ENCODE results near the gene KCNN4. TPM values are rescaled to one million over a fixed set of nuclear protein-coding genes. Genes with fewer than 3 reads are reported as not detected.
"Not testable (repeated sequence)": the region's sequence is repeated elsewhere in the genome, so short reads cannot be mapped to it uniquely, and the experiment has no call there.

Gene KCNN4
- total RNA-seq, 1 donor from 2014 or later, result 0.16 TPM

- DNase-seq, result peak; percentile 56
These were observed 18.0 kb upstream of the KCNN4 start for GRCh38 chr19:43798546-43799409.

GRCh38 chr19:43798026-43798545 lies 17.3 kb upstream of the KCNN4 start:
- no peak for DNase-seq

DNA sequence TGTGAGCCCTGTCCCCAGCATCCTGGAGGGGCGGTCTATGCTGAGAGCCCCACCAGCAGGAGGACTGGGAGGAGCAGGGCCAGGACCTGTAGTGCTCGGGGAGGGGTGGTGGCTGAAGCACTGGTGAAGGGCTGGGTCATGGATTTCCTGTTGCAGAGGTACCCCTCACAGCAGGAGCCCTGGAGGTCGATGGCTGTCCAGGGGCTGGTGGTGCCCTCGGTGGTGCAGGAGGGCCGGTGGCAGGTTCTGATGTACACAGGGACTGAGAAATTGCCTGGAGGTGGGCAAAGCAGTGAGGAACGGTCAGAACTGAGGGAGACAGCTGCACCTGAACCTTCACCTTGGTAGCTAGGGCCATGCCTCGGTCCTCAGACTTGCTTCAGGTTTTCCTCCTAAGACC lies 16.8 kb upstream of the KCNN4 start:
- no peak for DNase-seq

DNA sequence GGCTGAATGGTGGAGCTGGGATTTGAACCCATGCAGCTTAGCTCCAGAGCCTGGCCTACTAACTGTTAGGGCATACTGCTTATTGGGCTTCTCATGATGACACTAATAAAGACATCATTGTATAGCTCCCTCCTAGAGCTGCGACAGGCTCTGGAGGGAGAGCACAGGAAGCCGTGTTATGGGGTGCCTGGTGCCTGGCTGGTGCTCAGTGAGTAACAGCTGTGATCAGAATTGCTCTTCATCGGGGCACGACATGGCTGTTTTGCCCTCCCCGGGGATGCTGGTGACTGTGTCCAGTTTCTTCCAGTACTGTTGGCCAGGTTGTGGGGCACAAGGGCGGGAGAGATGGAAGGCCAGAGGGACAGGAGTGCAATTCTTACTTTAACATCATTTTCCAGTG lies 16.3 kb upstream of the KCNN4 start:
- DNase-seq, result peak; percentile 17

GRCh38 chr19:43790587-43790986 lies 9.8 kb upstream of the KCNN4 start:
- DNase-seq, result no peak

GRCh38 chr19:43789029-43789428 lies 8.3 kb upstream of the KCNN4 start:
- no peak for DNase-seq

GRCh38 chr19:43786665-43787064 lies 5.9 kb upstream of the KCNN4 start:
- no peak for DNase-seq

DNA sequence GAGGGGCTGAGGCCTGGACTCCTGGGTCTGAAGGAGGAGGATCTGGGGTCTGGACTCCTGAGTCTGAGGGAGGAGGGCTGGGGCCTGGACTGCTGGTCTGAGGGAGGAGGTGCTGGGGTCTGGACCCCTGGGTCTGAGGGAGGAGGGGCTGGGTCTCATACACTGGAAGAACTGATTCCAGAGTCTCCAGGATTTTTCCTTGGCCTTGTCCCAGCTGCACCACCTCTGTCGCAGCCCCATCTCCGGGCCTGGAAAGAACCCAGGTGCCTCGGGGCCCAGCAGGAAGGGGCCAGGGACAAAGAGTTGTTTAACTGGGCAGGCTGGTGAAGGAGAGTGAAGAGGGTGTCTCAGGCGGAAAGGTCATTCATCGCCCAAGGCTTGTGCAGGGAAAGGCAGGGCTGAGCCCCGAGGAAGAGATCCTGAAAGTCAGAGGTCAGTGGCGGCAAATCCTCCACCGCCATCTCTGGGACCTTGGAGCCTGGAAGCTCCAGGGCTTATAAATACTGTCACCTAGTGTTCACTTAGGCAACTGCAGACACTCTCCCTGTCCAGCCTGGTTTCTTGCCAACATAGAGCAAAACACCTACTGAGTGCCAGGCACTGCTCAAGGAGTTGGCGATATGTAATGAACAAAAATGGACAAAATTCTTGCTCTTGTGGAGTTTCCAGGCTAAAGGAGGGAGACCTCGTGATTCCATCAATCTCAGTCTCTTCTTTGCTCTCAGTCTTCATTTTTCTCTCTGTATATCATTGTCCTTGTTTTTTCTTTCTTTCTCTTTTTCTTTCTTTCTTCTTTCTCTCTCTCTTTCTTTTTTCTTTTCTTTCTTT lies 4.4 kb upstream of the KCNN4 start:
- no peak for DNase-seq

GRCh38 chr19:43784241-43784980 lies 3.6 kb upstream of the KCNN4 start:
- no peak for DNase-seq

- no peak for DNase-seq
These were observed 2.9 kb upstream of the KCNN4 start for GRCh38 chr19:43783636-43784035.

GRCh38 chr19:43782689-43783231 lies 2.0 kb upstream of the KCNN4 start:
- no peak for DNase-seq

- DNase-seq, result no peak
These were observed 1.5 kb upstream of the KCNN4 start for GRCh38 chr19:43782311-43782660.

DNA sequence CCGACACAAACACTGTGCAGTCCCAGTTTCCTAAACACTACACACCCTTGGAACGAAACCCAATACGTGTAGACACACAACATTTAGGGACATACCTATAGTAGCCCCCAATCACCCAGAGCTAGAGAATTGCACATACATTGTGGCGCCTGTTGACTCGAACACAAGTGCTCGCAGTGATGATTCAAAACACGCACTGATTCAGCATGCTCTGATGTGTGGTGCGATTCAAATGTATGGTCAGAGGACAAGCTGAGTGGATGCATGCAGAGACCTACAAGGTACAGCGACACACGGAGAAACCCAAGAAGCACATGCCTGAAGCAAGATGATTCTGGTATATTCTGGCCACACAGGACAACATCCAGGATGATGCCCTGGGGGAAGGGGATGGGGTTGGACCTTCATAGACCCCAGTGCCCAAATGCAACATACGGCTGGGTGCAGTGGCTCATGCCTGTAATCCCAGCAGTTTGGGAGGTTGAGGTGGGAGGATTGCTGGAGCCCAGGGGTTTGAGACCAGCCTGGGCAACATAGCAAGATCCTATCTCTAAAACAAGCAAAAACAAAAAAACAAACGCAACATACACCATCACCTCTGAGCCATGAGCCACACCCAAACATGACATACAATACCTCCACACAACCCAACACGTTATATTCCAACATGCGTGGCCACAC lies 997 bp upstream of the KCNN4 start:
- no peak for DNase-seq

- DNase-seq, result no peak
These were observed 953 bp downstream of the KCNN4 start for GRCh38 chr19:43779820-43780219.

GRCh38 chr19:43779147-43779819 lies 1.5 kb downstream of the KCNN4 start:
- DNase-seq, result no peak

- no peak for DNase-seq
These were observed 2.1 kb downstream of the KCNN4 start for GRCh38 chr19:43778651-43779050.

- no peak for DNase-seq
These were observed 3.5 kb downstream of the KCNN4 start for GRCh38 chr19:43777163-43777695.

DNA sequence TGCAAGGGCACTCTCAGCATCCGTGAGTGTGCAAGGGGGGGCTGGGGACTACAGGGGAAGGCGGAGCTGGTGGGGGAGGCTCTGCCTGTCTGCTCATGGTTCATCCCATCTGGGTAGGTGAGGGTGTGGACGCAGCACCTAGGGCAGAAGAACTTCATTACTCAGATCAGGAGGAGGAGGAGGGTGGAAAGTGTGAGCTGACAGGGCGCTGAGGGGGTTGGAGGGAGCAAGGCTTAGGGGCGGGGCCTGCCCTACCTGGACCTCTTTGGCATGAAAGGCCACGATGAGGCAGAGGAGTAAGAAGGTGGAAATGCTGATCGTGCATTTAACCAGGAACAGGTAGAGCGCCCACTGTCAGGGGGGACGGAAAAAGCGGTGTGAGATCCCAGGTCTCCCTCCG lies 4.5 kb downstream of the KCNN4 start:
- DNase-seq, result no peak

DNA sequence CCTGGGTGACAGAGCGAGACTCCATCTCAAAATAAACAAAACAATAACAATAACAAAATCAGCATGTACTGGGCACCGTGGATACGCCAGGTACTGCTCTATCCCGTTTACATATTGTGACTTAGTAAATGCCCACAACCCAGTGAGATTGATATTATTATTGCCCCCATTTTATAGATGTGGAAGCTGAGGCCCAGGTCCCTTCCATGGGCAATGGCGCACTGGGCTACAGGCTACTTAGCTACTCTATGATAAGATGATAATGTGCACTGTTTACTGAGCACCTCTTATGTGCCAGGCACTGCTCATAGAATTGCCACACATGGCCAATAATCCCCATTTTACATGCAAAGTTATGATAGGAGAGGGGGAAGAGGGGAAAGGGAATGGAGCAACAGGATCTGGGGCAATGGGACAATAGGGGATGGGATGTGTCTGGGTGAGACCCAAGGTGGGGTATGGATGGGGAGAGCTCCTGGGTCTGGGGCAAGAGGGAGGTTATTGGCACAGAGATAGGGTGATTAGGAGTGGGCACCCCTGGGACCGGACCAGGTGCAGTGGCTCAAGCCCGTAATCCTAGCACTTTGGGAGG lies 5.4 kb downstream of the KCNN4 start:
- no peak for DNase-seq

GRCh38 chr19:43774940-43775258 lies 5.9 kb downstream of the KCNN4 start:
- DNase-seq, result not testable (repeated sequence)
